HG02588 (cell line): ENCODE results near the gene MARCHF10.

Experiments
- ATAC-seq: cut with Tn5 transposase; IDR thresholded peaks from one replicate; pipeline ENCODE4 v1.9.1; 2021; ENCODE audit warnings: mild to moderate bottlenecking, moderate library complexity; ENCODE audit not compliant: unreplicated experiment

Gene MARCHF10

DNA sequence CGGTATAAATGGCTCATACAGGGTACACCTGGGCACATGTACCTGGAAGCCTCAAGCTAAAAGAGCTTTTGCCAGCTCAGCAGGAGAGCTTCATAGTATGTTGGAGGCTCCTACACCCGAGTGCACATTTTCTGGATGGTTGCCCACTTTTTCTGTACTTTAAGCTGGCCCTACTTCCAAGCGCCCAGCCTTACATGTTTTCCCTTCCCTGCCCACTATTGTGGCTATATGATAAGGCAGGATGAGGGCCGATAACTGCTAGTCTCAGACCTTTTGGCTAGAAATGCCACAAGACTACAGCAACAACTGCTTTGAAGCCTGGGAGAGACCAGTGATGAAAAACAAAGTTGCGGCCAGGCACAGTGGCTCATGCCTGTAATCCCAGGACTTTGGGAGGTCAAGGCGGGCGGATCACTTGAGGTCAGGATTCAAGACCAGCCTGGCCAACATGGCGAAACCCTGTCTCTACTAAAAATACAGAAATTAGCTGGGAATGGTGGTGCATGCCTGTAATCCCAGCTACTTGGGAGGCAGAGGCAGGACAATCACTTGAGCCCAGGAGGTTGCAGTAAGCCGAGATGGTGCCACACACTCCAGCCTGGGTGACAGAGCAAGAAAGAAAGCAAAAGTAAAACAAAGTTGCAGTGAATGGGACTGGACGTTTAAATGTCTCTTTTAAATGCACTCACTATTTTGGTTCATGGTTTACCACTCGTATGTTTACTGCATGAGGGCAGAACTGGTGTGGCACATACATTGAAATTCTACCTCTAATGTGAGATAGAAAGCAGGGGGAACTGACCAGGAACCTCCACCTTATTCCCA, 14.2 kb upstream of the MARCHF10 start:
- no peak for ATAC-seq

DNA sequence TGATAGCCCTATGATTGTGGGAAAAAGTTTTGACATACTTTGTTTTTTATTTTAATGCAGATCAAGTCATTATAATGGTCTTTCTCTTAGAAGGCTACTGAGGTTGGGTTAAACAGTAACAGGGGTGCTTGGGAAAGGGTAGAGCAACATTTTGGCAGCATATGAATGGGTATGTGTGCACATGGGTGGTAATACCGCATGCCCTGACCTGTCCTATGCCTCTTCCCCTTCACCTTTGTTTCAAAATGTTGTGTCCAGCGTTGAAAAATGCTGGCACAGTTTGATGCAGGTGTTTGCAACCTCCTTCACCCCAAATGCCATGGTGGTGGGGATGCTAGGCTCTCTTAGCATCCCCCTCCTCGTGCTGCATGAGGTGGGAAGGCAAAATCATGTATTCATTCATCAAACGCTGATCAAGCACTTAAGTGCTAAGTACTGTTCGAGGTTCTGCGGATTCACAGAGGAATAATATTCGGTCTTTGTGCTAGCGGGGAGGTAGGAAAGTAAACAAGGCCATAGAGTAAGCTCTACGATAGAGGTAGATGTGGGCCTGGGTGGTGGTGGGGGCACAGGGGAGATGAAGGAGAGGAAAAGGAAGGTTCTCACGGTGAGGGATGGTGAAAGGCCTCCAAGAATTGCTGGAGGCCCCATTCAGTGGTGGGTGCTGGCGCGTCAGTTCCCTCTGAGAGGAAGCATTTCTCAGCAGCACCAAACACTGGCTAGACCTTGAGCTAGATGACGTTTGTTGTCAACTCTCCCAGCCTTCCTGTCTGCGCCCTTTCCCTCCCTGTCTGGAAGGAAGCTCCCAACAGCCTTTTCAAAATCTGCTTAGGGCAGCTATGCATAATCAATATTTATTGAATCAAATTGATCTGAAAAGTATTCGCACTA, 13.3 kb upstream of the MARCHF10 start:
- no peak for ATAC-seq

DNA sequence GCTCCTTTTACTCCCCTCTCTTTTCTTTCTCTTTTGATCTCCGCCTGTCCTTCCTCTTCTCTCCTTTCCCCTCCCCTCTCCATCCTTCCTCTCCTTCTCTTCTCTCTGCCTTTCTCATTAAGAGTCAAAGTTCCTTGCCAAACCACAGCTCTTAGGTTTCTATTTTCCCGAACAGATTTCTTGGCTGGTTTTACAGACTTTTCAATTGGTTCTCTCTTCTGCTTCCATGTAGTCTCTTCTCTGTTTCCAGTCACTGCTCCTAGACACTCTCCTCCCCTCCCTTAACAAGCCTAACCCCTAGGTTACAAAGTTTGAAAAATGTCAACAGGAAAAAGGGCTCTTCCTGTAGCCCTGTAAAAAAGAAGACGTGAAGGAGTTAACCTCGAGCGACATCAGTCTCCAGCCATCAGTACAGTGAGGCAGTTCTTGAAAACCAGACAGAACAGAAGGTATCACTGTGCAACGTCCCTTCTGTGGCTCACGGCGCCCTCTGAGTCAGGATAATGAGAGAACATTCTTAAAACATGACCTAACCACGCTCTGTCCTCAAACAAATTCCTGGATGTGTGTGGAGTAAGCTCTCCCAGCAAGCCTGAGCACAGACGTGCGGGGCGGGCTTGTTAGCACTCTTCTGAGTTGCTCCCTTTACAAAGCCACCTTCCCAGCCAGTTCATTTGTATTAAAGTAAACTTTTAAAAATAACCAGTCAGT, 11.6 kb upstream of the MARCHF10 start:
- no peak for ATAC-seq

DNA sequence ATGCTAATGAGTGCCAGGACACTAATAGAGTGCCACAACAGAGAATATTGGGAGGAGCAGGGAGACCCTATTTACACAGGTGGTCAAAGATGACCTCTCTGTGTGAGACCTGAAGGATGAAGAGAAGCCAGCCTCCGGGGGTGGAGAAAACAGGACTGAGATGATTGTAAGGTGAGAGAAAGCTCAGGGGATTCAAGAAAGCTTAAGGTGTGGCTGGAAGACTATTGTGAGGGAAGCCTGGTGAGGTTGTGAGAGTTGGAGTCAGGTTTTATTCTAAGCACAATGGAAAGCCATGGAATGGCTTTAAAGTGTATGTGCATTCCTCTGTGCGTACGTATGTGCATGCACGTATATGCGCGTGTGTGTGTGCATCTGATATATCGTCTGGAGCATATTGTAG, 10.4 kb upstream of the MARCHF10 start:
- no peak for ATAC-seq

DNA sequence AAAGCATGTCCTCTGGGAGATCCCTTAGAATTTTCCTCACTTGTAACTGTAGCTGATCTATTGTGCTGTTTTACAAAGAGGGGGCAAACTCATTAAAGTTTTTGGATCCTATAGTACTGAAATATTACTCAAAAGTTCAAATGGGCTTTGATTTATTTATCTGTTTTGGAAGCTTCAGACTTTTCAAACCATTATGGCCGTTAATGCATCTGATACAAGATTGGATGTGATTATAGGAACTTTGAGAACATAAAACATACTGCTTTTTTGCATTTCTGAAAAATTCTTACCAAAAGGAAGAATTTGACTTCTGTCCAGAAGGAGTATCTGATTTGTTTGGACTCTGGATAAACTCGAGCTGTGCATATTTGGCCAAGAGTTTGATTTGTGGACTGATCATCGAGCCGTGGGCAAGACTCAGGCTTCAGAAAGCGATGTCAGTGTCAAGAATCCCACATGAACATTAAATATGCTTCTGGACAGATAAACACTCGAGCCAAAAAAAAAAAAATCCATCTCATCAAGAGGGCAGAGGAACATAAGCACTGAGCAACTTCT, 8.2 kb upstream of the MARCHF10 start:
- no peak for ATAC-seq

DNA sequence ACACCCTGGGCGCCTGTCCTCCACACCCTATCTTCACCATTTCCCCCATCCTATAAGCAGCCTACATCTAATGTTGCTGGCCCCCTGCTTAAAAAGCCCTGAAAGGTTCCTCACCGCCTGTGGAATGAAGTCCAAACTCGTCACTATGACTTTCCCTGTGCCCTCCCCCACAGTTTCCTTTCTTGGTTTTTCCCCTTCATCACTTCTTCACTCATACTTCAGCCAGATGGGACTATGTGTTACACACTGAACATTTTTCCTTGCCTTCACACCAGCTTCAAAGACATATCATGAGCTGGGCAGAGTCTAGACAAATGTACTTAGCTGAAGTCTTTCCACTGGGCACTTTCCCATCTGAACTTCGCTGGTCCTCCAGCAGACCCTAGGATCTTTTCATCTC, 1.5 kb upstream of the MARCHF10 start:
- no peak for ATAC-seq

DNA sequence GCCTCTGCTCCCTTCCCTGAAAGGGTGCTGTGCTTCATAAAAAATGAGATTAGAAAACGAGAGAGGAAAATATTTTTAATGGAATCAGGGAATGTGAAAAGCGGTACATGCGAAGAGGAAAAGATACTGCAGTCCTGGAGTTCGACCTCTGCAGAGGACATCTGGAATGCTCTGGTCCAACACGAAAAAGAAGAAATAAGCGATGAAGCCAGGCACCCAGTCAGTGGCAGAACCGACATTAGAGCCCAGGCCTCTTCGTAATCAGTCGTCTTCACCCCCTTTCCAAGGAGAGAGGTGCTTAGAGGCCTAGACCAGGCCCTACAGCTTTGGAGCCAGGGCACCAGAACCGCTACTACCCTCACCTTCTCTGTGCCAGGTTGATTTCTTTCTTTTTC, 459 bp upstream of the MARCHF10 start:
- no peak for ATAC-seq

DNA sequence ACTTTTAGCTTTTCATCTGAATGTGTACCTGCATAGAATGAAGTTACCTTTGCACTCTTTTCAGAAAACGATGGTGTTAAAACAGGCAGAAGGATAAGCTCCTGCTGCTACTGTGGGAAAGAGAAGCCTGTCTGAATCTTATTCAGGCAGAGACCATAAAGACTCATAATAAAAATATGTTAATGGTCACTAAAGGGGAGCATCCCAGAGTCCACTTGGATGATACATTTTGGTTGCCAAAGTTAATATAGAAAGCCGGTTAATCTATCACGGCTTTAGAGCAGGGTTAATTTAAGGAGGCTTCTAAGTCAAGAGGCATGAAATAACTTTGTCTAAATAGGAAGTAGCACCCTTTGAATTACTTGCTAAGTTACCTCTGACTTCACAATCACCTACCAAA, 2.9 kb downstream of the MARCHF10 start:
- no peak for ATAC-seq

DNA sequence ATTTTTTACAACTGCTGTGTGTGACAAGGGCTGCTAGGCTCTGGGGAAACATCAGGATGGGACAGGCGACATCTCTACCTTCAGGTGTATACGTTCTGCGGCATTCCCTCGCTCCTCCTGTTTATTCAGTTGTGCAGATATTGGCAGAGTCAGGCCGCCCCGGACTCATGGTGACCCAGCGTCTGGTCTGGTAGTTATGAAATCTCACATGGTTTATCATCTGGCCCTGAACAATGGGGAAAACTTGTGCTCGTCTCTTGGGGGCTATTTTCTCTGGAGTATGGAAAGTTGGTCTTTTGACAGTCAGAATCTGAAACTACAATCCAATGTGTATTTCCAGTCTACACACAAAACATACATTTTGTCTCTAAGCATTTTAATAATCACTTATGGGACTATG, 3.3 kb downstream of the MARCHF10 start:
- no peak for ATAC-seq

DNA sequence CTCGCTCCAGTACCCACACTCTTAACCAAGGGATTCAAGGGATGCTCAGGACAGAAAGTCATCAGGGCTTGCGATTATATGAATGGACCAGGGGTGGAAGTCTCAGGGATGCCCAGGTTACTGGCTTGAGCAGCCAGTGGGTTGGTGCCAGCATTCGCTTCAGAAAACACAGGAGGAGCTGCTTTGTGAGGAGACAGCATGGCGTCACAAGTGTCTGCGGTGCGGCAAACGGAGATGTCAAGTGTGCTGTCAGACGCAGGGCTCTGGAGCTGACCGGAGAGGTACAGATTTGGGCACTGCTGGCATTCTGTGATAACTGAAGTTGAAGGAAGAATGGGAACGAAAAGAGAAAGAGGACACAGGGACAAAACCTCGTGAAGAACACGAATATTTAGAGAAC, 4.1 kb downstream of the MARCHF10 start:
- ATAC-seq = no peak

DNA sequence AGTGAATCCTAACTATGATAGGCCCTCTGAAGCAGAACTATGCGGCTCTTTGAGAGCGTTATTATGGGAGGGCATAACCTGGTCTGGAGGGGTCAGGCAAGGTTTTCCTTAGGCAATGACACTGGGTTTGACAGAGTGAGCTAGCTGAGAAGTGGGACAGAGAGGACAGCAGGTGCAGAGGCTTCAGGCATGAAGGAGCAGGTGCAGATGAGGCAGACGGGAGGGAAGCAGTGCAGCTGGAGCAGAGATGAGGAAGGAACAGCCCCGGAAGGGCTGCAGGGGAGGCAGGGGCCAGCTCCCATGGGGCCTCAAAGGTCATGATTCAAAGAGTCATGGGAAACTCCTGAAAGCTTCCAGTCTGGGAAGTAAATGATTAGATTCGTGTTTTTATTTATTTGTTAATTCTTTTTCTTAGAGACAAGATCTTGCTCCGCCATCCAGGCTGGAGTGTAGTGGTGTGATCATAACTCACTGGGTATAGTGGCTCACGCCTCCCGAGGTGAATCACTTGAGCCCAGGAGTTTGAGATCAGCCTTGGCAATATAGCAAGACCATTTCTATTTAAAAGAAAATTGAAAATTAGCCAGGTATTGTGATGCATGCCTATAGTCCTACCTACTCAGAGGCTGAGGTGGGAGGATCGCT, 5.4 kb downstream of the MARCHF10 start:
- no peak for ATAC-seq

DNA sequence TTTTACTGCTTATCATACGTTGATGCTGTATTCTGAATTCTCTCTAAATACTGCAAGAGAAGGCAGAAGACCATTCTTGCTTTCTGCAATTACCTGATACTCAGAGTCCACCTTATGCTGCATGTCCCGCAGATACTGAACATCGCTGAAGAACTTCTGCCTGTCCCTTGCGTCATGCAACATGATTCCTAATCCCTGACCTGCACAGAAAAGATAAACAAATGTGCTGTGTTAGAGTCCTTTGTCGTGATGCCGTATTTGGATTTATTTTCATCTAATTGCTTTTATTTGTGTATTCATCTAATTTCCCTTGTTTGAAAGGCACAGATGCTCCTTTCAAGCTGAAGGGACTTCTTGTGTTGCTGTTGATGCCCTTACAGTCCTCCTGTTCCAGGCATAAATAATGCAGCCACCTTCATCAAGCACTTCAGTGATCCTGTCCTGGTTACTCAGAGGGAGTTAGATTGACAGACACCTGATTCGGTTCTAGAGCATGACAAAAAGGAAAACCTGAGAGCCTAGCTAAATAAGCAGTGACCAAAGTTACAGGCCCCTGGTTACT, 6.5 kb downstream of the MARCHF10 start:
- ATAC-seq = no peak

DNA sequence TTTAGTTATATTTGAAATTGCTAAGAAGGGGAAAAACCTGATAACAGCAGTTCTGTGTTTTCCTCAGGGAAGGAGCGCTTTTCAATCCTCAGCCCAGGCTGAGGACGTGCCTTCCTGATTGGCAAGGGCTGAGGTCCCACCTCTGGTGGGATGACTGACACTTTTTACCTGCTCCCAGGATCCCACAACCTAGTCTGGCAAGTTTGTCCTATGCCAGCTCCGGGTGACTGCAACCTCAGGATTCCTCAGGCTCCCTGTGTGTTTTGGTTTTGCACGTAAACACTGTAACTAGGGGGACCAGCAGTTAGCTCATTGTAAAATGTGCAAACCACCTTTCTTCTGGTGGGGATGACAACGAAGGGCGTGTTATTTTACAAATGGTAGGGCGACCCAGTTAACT, 7.5 kb downstream of the MARCHF10 start:
- ATAC-seq = no peak

DNA sequence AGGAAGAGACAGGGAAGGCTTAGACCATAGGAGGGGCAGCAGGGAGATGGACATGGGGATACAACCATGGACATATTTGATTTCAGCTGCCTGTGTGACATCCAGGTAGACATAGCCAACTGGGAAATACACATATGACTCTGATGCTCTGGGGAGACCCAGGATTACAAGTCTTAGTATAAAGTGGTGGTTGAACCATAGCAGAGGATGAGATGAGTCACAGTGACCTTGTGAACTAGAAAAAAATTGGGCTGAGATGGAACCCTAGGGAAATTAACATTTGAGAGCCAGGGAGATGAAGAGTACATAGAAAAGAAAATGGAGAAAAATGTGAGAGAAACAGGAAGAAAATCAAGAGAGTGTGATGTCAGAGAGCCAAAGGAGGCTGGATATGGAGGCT, 10.2 kb downstream of the MARCHF10 start:
- ATAC-seq = no peak

DNA sequence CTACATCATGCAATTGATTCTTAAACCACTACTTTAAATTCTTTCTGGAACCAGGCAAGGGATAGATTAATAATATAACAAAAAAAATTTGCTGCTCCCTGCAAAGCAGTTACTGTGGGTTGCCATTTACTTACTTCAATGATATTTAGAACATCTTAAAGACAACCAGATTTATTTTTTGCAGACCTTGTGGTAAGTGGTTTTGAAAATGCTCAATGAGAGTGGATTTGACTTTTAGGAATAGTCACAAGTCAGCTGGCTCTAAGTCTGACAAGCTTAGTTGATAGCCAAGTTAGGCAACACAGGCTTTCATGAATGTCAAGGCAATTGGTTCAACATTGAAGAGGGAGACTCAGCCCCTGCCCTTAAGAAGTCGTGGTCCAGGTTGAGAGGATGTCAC, 11.8 kb downstream of the MARCHF10 start:
- ATAC-seq = no peak

DNA sequence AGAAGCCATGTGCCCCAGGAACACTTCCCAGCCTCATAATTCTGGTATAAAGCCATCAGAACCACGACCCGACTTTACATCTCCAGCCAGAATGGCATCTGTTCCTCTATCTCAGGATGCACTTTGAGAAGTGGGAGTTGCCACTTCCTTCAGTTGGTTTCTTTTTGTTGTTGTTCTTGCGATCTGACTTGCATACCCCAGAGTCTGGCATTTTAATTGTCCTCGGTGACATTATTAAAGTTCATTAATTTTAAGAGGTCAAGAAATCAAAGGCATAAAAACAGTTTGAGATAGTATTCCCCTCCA, 13.5 kb downstream of the MARCHF10 start:
- no peak for ATAC-seq

DNA sequence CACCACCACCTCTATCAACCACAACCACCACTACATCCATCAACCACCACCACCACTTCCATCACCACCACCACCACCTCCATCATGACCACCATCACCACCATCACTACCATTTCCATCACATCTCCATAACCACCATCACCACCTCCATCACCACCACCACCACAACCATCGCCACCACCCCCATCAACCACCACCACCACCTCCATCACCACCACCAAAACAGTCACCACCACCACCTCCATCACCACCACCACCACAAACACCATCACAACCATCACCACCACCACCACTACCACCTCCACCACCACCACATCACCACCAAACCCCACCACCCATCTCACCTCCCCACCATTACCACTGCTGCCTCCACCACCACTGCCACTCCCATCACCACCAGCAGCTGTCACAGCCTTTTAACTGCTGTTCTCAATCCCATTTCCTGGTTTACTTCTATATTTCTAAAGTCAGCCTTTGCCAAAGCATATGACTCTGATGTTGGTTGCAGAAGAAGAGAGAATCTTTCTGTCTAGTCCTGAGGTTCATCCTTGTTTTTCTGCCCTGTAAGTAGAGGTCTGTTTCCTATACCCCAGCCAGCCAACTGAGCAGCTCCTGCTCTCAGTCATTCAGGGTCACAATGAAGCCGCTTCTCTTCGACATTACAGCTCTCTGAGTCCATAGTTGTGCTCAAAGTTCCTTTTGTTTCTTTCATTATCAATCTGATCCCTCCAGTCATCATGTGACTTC, 14.0 kb downstream of the MARCHF10 start:
- no peak for ATAC-seq

DNA sequence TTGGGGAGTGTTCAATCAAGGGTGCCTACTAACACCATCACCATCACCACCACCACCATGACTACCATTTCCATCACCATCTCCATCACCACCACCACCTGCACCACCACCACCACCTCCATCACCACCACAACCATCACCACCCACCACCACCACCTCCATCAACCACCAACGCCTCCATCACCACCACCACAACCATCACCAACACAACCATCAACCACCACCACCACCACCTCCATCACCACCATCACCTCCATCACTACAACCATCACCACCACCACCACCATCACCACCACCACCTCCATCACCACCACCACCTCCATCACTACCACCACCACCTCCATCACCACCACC, 15.7 kb downstream of the MARCHF10 start:
- ATAC-seq = no peak

DNA sequence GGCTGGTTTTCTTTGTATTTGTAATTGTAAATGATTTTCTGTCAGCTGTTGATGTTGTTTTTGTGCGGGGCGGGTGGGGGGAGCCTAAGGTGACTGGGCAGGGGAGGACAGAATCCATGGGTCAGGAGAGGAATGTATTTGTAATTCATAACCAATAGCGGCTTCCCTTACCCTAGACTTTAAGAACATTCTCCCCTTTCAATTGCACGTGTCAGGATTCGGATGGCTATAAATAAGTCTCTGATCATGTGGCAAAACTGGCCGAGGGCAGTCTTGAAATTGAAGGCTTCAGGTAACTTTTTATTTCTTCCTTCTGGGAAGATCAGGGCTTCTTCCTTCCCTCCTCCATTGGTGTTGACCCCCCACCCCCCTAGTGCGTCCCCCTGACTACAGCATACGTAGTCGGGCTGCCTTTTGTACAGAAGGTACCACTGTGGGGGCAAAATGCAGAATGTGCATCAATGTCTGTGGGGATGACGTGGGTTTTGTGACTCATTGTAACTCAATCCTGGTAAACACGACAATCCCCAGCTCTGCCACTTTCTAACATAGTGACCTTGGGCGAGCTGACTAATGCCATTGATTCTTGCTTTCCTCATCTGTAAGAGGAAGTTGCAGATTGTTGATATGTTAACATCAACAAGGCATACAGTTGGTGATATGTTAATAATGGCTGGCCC, 16.2 kb downstream of the MARCHF10 start:
- no peak for ATAC-seq
